HG03060 (cell line): ENCODE results near the gene FASTKD1.
"Not testable (repeated sequence)": the region's sequence is repeated elsewhere in the genome, so short reads cannot be mapped to it uniquely, and the experiment has no call there.

ENCODE experiments used
- ATAC-seq: cut with Tn5 transposase; IDR thresholded peaks from one replicate; pipeline ENCODE4 v1.9.1; 2021; ENCODE audit warnings: low read depth, moderate number of reproducible peaks; ENCODE audit not compliant: unreplicated experiment

FASTKD1 gene

GRCh38 chr2:169571571-169571970 is 2.1 kb downstream of the FASTKD1 start:
- no peak for ATAC-seq

DNA sequence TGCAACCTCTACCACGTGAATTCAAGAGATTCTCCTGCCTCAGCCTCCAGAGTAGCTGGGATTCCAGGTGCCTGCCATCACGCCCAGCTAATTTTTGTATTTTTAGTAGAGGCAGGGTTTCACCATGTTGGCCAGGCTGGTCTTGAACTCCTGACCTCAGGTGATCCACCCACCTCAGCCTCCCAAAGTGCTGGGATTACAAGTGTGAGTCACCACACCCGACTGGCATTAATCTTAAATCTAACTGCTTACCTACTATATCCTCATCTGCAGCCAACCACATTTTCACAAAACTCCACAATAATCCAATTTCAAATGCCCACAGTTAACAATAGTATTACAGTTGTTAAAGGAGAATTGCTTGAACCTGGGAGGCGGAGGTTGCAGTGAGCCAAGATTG is 2.9 kb downstream of the FASTKD1 start:
- ATAC-seq: not testable (repeated sequence)

GRCh38 chr2:169569948-169570347 is 3.7 kb downstream of the FASTKD1 start:
- no peak for ATAC-seq

DNA sequence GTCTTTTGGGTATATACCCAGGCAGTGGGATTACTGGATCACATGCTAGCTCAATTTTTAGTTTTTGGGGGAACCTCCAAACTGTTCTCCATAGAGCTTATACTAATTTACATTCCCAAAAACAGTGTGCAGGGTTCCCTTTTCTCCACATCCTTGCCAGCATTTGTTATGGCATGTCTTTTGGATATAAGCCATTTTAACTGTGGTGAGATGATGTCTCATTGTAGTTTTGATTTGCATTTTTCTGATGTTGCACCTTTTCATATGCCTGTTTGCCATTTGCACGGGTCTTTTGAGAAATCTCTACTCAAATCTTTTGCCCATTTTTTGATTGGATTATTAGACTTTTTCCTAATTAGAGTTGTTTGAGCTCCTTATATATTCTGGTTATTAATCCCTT is 8.0 kb downstream of the FASTKD1 start:
- ATAC-seq: no peak

GRCh38 chr2:169562519-169562918 is 11.1 kb downstream of the FASTKD1 start:
- no peak for ATAC-seq

- not testable (repeated sequence) for ATAC-seq
Observed at GRCh38 chr2:169562084-169562483, 11.6 kb downstream of the FASTKD1 start.

GRCh38 chr2:169561364-169561763 is 12.3 kb downstream of the FASTKD1 start:
- ATAC-seq: no peak

- ATAC-seq: no peak
Observed at GRCh38 chr2:169546756-169547155, 26.9 kb downstream of the FASTKD1 start.

- ATAC-seq: no peak
Observed at GRCh38 chr2:169542433-169542832, 31.2 kb downstream of the FASTKD1 start.

DNA sequence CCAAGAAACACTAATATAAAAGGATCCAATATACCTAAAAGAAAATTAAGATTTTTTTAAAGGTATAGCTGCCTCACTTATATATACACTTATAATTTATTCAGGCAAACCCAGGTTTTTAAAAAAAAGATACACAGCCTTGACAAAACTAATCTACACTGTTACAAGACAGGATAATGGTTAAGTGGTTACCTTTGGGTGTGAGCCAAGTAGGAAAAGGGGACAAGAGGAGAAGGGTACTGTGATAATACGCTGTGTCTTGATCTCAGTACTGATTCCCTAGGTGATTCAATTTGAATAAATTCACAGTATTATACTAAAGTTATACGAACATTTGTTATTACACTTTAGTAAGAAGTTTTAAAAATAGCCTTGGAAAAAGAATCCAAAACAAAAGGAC is 33.5 kb downstream of the FASTKD1 start:
- no peak for ATAC-seq

GRCh38 chr2:169539460-169539859 is 34.2 kb downstream of the FASTKD1 start:
- ATAC-seq: not testable (repeated sequence)

- ATAC-seq: peak; percentile 68
Observed at GRCh38 chr2:169528271-169528701, 45.4 kb downstream of the FASTKD1 start.

DNA sequence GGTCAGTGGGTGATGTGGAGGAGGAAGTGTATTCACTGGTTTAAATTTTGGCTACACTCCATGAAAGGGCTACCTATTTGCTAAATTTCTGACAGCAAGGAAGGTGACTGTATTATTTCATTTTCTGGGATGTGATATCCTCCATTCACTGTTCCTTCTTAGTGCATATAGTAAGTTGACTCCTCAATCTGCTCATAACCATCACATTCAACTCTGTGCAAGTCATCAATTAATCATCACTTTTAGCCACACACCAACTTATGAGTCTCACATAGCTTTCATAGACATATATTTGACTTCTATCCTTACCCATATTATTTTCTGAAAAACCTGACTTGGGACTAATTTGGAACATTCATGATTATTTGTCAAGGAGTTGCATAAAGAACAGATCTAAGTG is 47.2 kb downstream of the FASTKD1 start:
- ATAC-seq: no peak

DNA sequence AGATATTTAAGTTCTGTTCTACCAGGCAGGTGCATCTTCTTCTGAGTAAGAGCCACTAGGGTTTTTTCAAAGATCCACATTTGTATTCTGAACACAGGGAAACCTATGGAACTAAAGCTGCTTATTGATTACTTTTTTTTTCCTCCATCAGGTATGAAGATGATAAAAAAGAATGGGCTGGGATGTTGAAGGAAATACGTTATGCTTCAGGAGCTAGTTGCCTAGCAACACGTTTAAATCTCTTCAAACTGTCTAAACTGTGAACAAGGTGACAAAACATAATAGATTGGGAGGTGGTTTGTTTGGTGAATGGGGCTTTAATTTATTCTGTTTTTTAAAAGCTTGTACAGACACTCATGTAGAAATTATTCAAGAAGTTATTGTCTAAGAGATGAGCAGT is 48.2 kb downstream of the FASTKD1 start:
- ATAC-seq: no peak

GRCh38 chr2:169523681-169524080 is 50.0 kb downstream of the FASTKD1 start:
- no peak for ATAC-seq

- no peak for ATAC-seq
Observed at GRCh38 chr2:169520896-169521295, 52.8 kb downstream of the FASTKD1 start.

- not testable (repeated sequence) for ATAC-seq
Observed at GRCh38 chr2:169516488-169516995, 57.1 kb downstream of the FASTKD1 start.

DNA sequence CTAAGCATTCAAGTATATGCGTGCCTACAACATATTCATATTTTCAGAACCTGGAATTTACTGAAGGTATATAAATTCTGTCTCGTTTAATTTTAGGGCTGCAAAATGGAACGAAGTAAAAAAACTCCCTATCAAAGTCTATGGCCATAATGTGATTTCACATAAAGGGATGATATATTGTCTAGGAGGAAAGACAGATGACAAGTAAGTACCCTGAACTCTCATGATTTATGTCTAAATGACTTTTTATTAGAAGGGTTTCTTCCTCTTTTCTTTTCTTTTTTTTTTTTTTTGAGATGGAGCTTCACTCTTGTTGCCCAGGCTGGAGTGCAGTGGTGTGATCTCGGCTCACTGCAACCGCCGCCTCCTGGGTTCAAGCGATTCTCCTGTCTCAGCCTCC is 58.9 kb downstream of the FASTKD1 start:
- ATAC-seq: not testable (repeated sequence)

DNA sequence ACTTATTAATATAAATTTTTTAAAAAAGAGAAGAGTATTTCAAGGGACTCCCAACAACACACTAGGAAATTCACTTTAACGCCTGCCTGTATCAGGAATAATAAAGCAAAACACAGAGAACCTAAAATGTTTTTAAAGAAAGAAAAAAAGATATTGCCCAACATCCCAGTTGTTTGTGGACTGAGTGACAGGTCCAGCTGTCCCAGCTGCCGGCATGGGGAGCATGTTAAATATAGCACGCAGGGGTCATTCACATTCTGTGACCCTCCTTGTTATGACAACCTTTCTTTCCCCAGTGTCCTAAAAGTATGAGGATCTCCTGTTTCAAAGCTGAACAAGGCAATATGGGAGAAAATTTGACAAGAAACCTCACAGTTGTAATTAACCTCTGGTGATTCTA is 59.7 kb downstream of the FASTKD1 start:
- no peak for ATAC-seq

- no peak for ATAC-seq
Observed at GRCh38 chr2:169513094-169513493, 60.6 kb downstream of the FASTKD1 start.

GRCh38 chr2:169512525-169512924 is 61.1 kb downstream of the FASTKD1 start:
- no peak for ATAC-seq

DNA sequence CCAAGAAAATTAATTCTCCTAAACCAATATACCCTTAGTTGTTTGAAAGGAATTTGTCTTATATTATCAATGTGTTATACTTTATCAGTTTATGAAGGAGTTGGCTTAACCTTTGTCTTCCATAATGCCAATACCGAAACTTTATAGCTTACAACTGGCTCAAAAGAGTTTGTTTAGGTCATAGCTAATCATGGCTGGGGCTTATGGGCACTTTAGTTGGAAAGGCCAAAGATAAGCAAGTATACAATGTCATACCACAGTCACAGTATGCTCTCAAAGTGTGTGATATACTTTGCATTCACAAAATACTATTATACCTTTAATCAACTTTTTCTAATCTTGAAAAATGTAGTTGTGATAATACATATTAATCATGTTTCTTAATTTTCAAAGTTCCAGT is 61.8 kb downstream of the FASTKD1 start:
- no peak for ATAC-seq

- no peak for ATAC-seq
Observed at GRCh38 chr2:169510496-169510895, 63.2 kb downstream of the FASTKD1 start.
